ENCODE data around the gene MMEL1.
"Not testable (repeated sequence)": the region's sequence is repeated elsewhere in the genome, so short reads cannot be mapped to it uniquely, and the experiment has no call there.

MMEL1 gene

DNA sequence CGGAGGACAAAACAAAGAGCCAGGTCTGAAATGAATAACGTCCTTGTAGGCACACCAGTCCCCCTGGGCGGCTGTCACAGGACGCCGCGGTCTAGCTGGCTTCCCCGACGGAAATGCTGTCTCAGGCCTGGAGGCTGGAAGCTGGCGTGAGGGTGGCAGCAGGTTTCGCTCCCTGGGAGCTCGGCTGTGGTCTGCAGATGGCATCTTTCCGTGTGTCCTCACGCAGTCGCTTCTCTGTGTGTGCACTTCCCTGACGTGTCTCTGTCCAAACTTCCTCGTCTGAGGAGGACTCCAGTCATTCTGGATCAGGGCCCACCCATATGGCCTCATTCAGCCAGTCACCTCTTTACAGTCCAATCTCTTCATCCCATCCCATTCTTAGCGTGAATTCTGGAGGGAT is 62.5 kb downstream of the MMEL1 start:
- no peaks in the 10 kb centered on the region for H3K4me1 ChIP-seq (ENCODE audit: insufficient read depth, low read length)
- H3K4me3 ChIP-seq (ENCODE audit: low read depth in 1 of 2, low read length in 2 of 2), result no peak overlapping the region
- no peaks in the 10 kb centered on the region for H3K36me3 ChIP-seq (ENCODE audit: insufficient read depth, low read length)
- H3K9me3 ChIP-seq (ENCODE audit: low read length), result no peaks in the 10 kb centered on the region
- H3K27ac ChIP-seq (ENCODE audit: low read depth, low read length), result no peak overlapping the region
- H3K9ac ChIP-seq (ENCODE audit: low read length), result no peak overlapping the region
- H3K27me3 ChIP-seq (ENCODE audit: control insufficient read depth in 1 of 2, insufficient read depth in 2 of 2, low read length in 2 of 2), result peaks cover 0 to 26% of the 10 kb centered on the region in 2 donors

DNA sequence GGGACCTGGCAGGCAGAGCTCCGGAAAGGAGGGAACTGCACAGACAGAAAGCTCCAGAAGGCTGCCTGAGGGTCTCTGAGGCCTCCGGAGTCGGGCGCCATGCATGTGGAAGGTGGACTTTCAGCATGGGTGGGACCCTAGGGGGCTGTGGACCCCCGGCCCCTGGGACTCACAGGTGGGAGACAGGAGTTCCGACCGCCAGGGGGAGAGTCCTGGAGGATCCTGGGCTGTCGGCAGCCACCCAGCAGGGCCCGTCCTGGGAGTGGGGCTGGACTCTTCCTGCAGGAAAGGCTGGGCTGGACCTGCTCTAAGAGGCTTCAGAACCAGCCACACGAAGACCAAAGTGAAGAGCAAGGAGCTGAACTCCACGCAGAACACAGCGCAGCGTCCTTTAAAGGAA is 63.1 kb downstream of the MMEL1 start:
- peaks cover 0 to 26% of the 10 kb centered on the region in 2 donors for H3K27me3 ChIP-seq (ENCODE audit: control insufficient read depth in 1 of 2, insufficient read depth in 2 of 2, low read length in 2 of 2)
- not testable (repeated sequence) for H3K9ac ChIP-seq (ENCODE audit: low read length); H3K4me3 ChIP-seq (ENCODE audit: low read depth in 1 of 2, low read length in 2 of 2); H3K36me3 ChIP-seq (ENCODE audit: insufficient read depth, low read length); H3K27ac ChIP-seq (ENCODE audit: low read depth, low read length); H3K4me1 ChIP-seq (ENCODE audit: insufficient read depth, low read length); H3K9me3 ChIP-seq (ENCODE audit: low read length)

- Histone ChIP-seq H3K4me3 (ENCODE audit: low read depth in 1 of 2, low read length in 2 of 2) (no peak overlapping the region), H3K9ac (ENCODE audit: low read length) (no peak overlapping the region), H3K9me3 (ENCODE audit: low read length) (no peaks in the 10 kb centered on the region), H3K27me3 (ENCODE audit: control insufficient read depth in 1 of 2, insufficient read depth in 2 of 2, low read length in 2 of 2) (peaks cover 0 to 26% of the 10 kb centered on the region in 2 donors), H3K4me1 (ENCODE audit: insufficient read depth, low read length) (no peaks in the 10 kb centered on the region), H3K27ac (ENCODE audit: low read depth, low read length) (no peak overlapping the region), H3K36me3 (ENCODE audit: insufficient read depth, low read length) (no peaks in the 10 kb centered on the region)
Measured at GRCh38 chr1:2569060-2569459, 63.8 kb downstream of the MMEL1 start.

- not testable (repeated sequence) for H3K9me3 ChIP-seq (ENCODE audit: low read length); H3K4me1 ChIP-seq (ENCODE audit: insufficient read depth, low read length); H3K9ac ChIP-seq (ENCODE audit: low read length); H3K36me3 ChIP-seq (ENCODE audit: insufficient read depth, low read length); H3K27ac ChIP-seq (ENCODE audit: low read depth, low read length); H3K4me3 ChIP-seq (ENCODE audit: low read depth in 1 of 2, low read length in 2 of 2)
- peaks cover 0 to 26% of the 10 kb centered on the region in 2 donors for H3K27me3 ChIP-seq (ENCODE audit: control insufficient read depth in 1 of 2, insufficient read depth in 2 of 2, low read length in 2 of 2)
Measured at GRCh38 chr1:2568187-2568816, 64.5 kb downstream of the MMEL1 start.

DNA sequence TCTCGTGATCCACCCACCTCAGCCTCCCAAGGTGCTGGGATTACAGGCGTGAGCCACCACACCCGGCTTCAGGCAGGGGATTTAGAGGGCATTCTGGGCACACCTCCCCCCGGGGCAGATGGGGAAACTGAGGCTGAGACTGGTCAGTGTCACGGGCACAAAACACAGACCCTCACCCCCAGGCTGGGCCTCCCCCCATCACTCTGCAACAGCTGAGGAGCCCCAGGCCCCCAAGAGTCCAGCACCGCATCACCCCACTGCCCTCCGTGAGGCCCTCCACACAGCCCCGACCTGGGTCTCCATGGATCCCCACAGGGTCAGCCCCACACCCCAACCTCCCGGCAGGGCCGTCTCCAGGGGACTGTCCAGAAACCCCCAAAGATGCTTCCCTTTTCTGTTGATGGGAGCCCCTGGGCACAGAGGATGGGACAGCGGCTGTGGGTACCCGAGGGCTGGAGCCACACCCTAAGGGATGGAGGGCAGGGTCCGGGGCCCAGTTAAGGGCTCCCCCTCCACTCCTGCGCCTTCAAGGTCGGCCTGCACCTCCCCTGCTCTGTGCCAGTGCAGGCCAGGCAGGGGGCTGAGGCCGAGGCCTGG is 65.6 kb downstream of the MMEL1 start:
- peaks cover 0 to 26% of the 10 kb centered on the region in 2 donors for H3K27me3 ChIP-seq (ENCODE audit: control insufficient read depth in 1 of 2, insufficient read depth in 2 of 2, low read length in 2 of 2)
- no peaks in the 10 kb centered on the region for H3K4me1 ChIP-seq (ENCODE audit: insufficient read depth, low read length)
- H3K36me3 ChIP-seq (ENCODE audit: insufficient read depth, low read length), result peaks cover 8% of the 10 kb centered on the region
- no peak overlapping the region for H3K9ac ChIP-seq (ENCODE audit: low read length)
- H3K27ac ChIP-seq (ENCODE audit: low read depth, low read length), result no peak overlapping the region
- H3K9me3 ChIP-seq (ENCODE audit: low read length), result no peaks in the 10 kb centered on the region
- H3K4me3 ChIP-seq (ENCODE audit: low read depth in 1 of 2, low read length in 2 of 2), result no peak overlapping the region

DNA sequence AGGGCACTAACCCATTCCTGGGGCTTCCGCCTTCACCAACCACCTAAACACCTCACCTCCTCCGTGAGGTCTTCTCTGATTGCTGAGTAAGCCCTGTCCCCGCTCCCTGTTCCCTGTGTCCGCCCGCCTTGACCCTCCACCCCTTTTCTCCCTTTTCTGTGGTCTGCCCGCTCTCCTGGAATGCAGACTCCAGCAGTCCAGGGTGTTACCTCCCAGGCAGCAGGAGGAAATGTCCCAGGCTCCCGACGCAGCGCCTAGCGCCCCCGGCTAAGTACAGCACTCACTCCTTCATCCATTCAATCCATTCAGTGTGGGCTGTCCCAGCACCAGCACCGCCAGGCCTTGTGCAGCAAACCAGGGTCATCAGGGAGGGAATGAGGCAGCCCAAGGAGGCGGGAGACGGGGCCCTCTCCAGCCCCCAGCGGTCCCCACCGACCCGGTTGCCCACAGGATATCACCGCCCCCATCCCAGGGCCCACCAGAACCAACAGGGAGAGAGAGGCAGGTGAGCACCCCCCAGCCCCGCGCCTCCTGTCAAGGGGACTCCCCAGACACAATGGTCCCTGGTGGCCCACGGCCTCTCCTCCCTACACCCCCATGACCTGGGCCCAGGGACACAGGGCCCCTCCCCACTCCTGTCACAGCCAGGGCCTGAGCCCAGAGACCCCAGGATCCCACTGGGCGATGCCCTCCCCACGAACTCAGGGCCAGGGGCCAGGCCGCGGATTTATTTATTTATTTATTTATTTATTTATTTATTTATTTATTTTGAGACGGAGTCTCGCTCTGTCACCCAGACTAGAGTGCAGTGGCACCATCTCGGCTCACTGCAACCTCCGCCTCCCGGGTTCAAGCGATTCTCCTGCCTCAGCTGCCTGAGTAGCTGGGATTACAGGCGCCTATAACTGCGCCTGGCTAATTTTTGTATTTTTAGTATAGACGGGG is 66.4 kb downstream of the MMEL1 start:
- Histone ChIP-seq H3K36me3 (ENCODE audit: insufficient read depth, low read length) (peaks cover 8% of the 10 kb centered on the region), H3K27ac (ENCODE audit: low read depth, low read length) (no peak overlapping the region), H3K9me3 (ENCODE audit: low read length) (no peaks in the 10 kb centered on the region), H3K27me3 (ENCODE audit: control insufficient read depth in 1 of 2, insufficient read depth in 2 of 2, low read length in 2 of 2) (peaks cover 0 to 25% of the 10 kb centered on the region in 2 donors), H3K4me1 (ENCODE audit: insufficient read depth, low read length) (no peaks in the 10 kb centered on the region), H3K4me3 (ENCODE audit: low read depth in 1 of 2, low read length in 2 of 2) (no peak overlapping the region), H3K9ac (ENCODE audit: low read length) (no peak overlapping the region)

DNA sequence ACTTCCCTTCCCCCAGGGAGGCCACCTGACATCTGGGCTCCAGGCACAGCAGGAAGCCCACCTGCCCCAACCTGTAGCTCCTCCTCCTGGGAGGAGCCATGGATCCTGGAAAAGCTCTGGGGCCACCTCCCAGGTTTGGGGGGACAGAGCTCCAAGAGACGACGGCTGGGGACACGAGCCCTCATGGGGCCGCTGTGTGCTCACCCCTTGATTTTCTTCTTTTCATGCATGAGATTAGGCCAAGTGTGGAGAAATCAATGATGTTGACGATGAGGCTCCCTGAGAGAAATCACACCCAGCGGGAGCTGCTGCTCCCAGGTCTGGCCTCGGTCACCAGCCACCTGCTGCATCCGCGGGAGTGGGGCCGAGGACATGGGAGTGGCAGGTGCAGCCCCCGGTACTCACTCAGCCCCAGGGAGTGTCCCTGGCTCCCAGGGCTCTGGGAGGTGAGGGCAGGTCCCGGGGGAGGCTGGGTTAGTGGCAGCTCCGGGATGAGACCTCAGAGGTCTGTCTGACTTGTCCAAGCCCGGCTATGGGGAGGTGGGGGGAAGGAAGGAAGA is 67.9 kb downstream of the MMEL1 start:
- no peak overlapping the region for H3K4me3 ChIP-seq (ENCODE audit: low read depth in 1 of 2, low read length in 2 of 2)
- H3K36me3 ChIP-seq (ENCODE audit: insufficient read depth, low read length), result peaks cover 8% of the 10 kb centered on the region

DNA sequence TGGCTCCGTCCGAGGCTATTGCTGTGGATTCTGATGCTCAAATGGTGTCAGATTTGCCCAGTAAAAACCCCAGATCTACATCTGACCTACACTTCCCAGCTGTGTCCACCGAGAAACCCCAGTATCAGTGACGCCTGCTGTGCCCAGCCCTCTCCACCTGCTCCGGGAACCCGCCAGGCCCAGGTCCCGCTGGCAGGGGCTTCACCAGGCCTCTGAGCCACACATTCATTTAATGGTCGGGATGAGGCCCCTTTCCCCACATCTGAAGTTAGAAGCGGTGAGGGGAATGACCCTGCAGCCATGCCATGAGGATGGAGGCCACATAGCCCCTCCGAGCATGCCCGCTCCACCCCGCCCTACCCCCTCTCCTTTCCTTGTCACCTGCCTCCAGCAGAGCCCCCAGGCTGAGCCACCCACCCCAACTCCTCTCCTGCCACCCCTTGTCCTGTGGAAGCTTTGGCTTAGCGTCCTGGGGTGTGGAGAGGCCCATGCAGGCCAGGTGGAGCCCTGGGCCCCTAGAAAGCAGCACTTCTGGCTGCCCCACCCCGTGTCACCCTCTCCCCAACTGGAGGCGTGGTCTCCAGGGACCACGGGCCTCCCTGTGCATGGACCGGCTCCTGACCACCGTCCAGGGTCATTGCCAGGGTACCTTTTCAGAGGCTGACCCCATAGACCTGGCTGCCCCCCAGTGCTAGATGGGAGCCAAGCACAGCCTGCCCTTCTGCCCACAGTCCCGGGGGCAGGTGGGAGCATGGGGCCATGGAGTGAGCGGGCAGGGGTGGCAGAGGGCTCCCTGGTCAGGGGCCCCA is 68.6 kb downstream of the MMEL1 start:
- Histone ChIP-seq H3K27me3 (ENCODE audit: control insufficient read depth in 1 of 2, insufficient read depth in 2 of 2, low read length in 2 of 2) (peaks cover 0 to 15% of the 10 kb centered on the region in 2 donors), H3K4me3 (ENCODE audit: low read depth in 1 of 2, low read length in 2 of 2) (no peak overlapping the region), H3K4me1 (ENCODE audit: insufficient read depth, low read length) (no peaks in the 10 kb centered on the region), H3K27ac (ENCODE audit: low read depth, low read length) (no peak overlapping the region), H3K9ac (ENCODE audit: low read length) (no peak overlapping the region), H3K9me3 (ENCODE audit: low read length) (no peaks in the 10 kb centered on the region), H3K36me3 (ENCODE audit: insufficient read depth, low read length) (peaks cover 8% of the 10 kb centered on the region)

More for the DNA sequence above, 67.9 kb downstream of the MMEL1 start:
- Histone ChIP-seq H3K27me3 (ENCODE audit: control insufficient read depth in 1 of 2, insufficient read depth in 2 of 2, low read length in 2 of 2) (peaks cover 0 to 15% of the 10 kb centered on the region in 2 donors), H3K9me3 (ENCODE audit: low read length) (no peaks in the 10 kb centered on the region), H3K4me1 (ENCODE audit: insufficient read depth, low read length) (no peaks in the 10 kb centered on the region), H3K9ac (ENCODE audit: low read length) (no peak overlapping the region), H3K27ac (ENCODE audit: low read depth, low read length) (no peak overlapping the region)

- H3K36me3 ChIP-seq (ENCODE audit: insufficient read depth, low read length), result peaks cover 18% of the 10 kb centered on the region
- H3K27me3 ChIP-seq (ENCODE audit: control insufficient read depth in 1 of 2, insufficient read depth in 2 of 2, low read length in 2 of 2), result peaks cover 0 to 15% of the 10 kb centered on the region in 2 donors
- H3K4me1 ChIP-seq (ENCODE audit: insufficient read depth, low read length), result peaks cover 5% of the 10 kb centered on the region
- no peaks in the 10 kb centered on the region for H3K9me3 ChIP-seq (ENCODE audit: low read length)
- H3K4me3 ChIP-seq (ENCODE audit: low read depth in 1 of 2, low read length in 2 of 2), result no peak overlapping the region
- no peak overlapping the region for H3K27ac ChIP-seq (ENCODE audit: low read depth, low read length)
- no peak overlapping the region for H3K9ac ChIP-seq (ENCODE audit: low read length)
Measured at GRCh38 chr1:2563205-2563604, 69.6 kb downstream of the MMEL1 start.

GRCh38 chr1:2561898-2562895 is 70.6 kb downstream of the MMEL1 start:
- Histone ChIP-seq H3K27me3 (ENCODE audit: control insufficient read depth in 1 of 2, insufficient read depth in 2 of 2, low read length in 2 of 2) (peaks cover 0 to 11% of the 10 kb centered on the region in 2 donors), H3K36me3 (ENCODE audit: insufficient read depth, low read length) (peaks cover 18% of the 10 kb centered on the region), H3K4me1 (ENCODE audit: insufficient read depth, low read length) (peaks cover 14% of the 10 kb centered on the region), H3K9me3 (ENCODE audit: low read length) (no peaks in the 10 kb centered on the region), H3K4me3 (ENCODE audit: low read depth in 1 of 2, low read length in 2 of 2) (no peak overlapping the region), H3K27ac (ENCODE audit: low read depth, low read length) (no peak overlapping the region), H3K9ac (ENCODE audit: low read length) (no peak overlapping the region)
